ENCODE results near the gene SSRP1. TPM values are rescaled to one million over a fixed set of nuclear protein-coding genes. Genes with fewer than 3 reads are reported as not detected.

The SSRP1 gene
- total RNA-seq, 1 donor = 61.7 TPM

DNA sequence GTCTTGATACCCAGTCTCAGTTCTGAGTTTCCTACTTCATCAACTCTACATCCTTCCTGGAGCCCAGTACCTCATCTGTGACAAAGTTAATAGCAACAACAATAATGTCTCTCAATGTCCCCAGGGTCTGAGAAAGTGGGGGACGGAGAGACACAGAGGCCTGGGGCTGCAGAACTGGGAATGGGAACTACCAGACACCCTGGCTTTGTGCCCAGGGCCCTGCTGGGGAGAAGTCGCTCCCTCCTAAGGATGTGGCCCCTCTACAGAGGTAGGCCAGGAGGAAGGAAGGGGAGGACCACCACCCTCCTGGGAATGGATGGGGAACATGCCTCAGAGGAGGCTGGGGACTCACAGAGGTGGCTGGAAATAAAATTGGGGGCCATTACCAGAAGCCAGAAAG, 39.8 kb upstream of the SSRP1 start:
- no peak overlapping the region for H3K4me3 ChIP-seq (ENCODE audit: low read depth, low read length)
- no peak for DNase-seq (ENCODE audit: low read depth)
- TF ChIP-seq, protein P1, sequence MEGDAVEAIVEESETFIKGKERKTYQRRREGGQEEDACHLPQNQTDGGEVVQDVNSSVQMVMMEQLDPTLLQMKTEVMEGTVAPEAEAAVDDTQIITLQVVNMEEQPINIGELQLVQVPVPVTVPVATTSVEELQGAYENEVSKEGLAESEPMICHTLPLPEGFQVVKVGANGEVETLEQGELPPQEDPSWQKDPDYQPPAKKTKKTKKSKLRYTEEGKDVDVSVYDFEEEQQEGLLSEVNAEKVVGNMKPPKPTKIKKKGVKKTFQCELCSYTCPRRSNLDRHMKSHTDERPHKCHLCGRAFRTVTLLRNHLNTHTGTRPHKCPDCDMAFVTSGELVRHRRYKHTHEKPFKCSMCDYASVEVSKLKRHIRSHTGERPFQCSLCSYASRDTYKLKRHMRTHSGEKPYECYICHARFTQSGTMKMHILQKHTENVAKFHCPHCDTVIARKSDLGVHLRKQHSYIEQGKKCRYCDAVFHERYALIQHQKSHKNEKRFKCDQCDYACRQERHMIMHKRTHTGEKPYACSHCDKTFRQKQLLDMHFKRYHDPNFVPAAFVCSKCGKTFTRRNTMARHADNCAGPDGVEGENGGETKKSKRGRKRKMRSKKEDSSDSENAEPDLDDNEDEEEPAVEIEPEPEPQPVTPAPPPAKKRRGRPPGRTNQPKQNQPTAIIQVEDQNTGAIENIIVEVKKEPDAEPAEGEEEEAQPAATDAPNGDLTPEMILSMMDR (IDR thresholded peaks at IDR 0.05; ENCODE audit: insufficient read depth, low read depth, low read length) = no peak

DNA sequence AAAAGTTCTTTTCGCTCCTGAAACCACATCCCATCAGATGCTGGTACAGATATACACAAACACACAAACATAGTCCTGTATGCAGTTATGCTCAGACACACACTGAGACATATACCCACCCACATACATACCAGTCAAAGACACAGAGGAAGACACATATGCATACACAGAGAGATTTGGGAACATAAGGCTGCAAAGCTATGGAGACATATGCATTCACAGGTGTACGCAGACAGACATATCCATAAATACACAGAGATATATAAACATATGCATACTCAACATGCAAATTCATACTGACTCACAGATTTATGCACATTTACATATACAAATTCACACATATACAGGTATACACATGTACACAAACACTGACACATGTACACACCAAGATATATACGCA, 39.3 kb upstream of the SSRP1 start:
- DNase-seq (ENCODE audit: low read depth) = no peak

DNA sequence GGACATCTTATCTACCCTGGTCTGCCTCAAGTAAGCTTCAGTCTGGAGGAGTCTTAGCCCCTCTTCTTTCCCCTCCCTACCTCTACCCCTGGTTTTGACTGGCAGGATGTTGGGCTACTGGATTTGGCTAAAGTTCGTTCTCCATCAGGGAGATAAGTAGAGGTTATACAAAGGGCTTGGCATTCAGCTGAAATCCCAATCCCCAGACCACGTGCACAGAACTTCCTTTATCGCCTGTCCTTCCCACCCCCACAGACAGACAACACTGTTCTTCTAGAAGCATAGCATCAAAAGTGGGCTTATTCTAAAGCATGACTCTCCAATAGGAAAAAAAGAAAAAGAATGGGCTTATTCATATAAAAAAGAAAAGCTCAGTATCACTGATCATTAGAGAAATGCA, 37.5 kb upstream of the SSRP1 start:
- TF ChIP-seq, protein P1 (IDR thresholded peaks at IDR 0.05; ENCODE audit: insufficient read depth, low read depth, low read length) = no peak
- no peak overlapping the region for H3K4me3 ChIP-seq (ENCODE audit: low read depth, low read length)
- DNase-seq (ENCODE audit: low read depth) = no peak

More for the DNA sequence above, 39.3 kb upstream of the SSRP1 start:
- H3K4me3 ChIP-seq (ENCODE audit: low read depth, low read length) = no peak overlapping the region
- TF ChIP-seq, protein P1 (IDR thresholded peaks at IDR 0.05; ENCODE audit: insufficient read depth, low read depth, low read length) = no peak

DNA sequence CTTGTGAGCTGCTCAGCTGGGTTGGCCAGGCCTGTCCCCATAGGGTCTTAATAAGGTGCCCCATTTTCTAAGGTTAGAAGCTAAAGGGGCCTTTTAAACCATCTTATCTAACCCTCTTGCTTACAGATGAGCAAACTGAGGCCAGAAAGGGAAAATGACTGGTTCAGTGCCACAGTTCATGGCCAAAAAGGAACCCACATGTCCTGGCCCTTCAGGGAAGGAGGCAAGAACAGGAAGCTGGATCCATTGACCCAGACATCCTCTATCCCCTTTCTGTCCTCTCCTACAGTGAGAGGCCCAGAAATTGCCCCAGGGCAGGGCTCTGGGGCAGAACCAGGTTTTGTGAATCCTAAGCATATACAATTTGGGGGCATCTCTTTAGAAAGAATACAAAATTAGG, 35.2 kb upstream of the SSRP1 start:
- TF ChIP-seq, protein P1 (IDR thresholded peaks at IDR 0.05; ENCODE audit: insufficient read depth, low read depth, low read length) = no peak
- no peak for DNase-seq (ENCODE audit: low read depth)
- no peak overlapping the region for H3K4me3 ChIP-seq (ENCODE audit: low read depth, low read length)

DNA sequence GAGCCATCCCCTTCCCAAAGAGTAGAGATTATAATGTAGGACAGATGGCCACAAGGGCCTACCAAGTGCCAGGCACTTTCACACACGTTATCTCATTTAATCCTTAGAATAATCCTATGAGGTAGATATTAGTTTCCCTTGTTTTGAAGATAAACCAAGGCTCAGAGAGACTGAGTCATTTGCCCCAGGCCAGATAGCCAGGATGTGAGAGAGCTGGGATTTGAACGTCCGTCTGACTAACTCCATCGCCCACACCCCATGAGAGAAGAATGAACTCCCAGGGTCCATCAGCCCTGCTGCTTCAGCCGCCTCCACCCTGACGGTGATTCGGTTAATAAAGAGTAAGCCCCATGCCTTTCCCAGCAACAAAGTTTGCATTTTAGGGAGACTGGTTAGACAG, 34.6 kb upstream of the SSRP1 start:
- DNase-seq (ENCODE audit: low read depth) = no peak
- H3K4me3 ChIP-seq (ENCODE audit: low read depth, low read length) = no peak overlapping the region
- TF ChIP-seq, protein P1 (IDR thresholded peaks at IDR 0.05; ENCODE audit: insufficient read depth, low read depth, low read length) = no peak

DNA sequence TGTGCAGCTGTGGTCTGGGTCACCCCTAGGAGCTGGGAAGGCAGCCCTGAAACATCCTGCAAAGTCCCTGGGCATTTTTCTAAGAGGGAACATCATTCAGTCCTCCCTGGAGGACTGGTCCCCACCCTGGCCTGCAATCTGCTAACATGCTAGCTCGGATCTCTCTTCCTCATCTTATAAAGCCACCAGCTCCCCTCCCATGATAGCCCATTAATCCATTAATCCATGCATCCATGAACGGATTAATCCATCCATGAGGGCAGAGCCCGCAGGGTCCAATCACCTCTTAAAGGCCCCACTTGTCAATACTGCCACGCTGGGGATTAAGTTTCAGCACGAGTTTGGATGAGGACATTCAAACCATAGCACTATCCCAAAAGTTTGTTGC, 33.1 kb upstream of the SSRP1 start:
- no peak for DNase-seq (ENCODE audit: low read depth)
- TF ChIP-seq, protein P1 (IDR thresholded peaks at IDR 0.05; ENCODE audit: insufficient read depth, low read depth, low read length) = no peak
- H3K4me3 ChIP-seq (ENCODE audit: low read depth, low read length) = no peak overlapping the region

DNA sequence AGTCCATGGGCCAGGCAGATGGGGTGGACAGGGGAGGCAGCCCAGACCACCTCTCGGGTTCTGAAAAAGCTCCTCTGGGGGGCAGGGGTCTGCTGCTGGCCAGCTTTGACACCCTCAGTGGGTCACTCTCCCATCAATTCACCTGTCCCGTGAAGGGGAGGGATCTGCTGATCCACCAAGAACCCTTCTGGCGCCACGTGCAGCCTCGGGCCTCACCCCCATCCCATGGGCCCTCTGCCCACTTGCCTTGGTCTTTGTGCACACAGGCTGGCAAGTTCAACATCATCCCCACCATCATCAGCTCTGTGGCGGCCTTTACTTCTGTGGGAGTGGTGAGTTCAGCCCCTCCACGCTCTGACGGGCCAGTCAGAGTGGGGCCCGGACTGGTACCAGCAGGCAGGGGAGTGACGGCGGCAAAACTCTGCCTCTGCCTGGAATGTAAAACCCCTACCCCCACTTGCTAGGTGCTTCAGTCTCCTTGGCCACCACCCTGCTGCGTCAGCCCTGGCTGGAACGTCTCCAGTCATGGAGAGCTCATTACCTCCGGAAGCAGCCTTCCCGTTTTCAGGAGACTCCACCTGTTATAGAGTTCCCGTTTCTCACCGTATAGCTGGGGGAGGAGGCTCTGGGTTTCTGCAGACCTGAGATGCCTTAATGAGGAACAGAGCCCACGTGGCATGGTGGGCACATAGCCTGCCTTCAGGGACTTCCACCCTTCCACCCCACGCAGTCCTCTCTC, 32.6 kb upstream of the SSRP1 start:
- no peak overlapping the region for H3K4me3 ChIP-seq (ENCODE audit: low read depth, low read length)
- TF ChIP-seq, protein P1 (IDR thresholded peaks at IDR 0.05; ENCODE audit: insufficient read depth, low read depth, low read length) = no peak
- DNase-seq (ENCODE audit: low read depth) = no peak

Measured in fibroblast of villous mesenchyme (primary cell).